ENCODE data around the gene COX11.

COX11 gene

DNA sequence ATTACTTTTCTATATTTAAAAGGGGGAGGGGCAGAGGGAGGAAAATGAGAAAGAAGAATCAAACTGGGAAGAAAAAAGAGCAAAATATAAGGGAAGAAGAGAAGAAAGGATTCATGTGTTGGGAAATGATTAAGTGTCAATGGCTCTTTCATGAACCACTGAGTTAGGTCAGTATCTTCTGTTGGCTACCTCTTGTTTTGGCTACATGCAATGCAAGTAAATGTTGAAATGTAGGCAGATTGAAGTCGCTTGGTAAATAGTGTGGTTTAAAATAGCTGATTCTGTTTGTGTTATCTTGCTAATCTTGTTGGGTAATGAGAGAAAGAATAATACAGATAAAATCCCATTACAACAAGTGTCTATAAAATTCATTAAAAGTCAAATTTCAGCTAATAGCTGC, 27.2 kb downstream of the COX11 start:
- TF ChIP-seq, protein P1, sequence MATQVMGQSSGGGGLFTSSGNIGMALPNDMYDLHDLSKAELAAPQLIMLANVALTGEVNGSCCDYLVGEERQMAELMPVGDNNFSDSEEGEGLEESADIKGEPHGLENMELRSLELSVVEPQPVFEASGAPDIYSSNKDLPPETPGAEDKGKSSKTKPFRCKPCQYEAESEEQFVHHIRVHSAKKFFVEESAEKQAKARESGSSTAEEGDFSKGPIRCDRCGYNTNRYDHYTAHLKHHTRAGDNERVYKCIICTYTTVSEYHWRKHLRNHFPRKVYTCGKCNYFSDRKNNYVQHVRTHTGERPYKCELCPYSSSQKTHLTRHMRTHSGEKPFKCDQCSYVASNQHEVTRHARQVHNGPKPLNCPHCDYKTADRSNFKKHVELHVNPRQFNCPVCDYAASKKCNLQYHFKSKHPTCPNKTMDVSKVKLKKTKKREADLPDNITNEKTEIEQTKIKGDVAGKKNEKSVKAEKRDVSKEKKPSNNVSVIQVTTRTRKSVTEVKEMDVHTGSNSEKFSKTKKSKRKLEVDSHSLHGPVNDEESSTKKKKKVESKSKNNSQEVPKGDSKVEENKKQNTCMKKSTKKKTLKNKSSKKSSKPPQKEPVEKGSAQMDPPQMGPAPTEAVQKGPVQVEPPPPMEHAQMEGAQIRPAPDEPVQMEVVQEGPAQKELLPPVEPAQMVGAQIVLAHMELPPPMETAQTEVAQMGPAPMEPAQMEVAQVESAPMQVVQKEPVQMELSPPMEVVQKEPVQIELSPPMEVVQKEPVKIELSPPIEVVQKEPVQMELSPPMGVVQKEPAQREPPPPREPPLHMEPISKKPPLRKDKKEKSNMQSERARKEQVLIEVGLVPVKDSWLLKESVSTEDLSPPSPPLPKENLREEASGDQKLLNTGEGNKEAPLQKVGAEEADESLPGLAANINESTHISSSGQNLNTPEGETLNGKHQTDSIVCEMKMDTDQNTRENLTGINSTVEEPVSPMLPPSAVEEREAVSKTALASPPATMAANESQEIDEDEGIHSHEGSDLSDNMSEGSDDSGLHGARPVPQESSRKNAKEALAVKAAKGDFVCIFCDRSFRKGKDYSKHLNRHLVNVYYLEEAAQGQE (IDR thresholded peaks at IDR 0.05; ENCODE audit: low read depth), result no peak
- TF ChIP-seq TCF12 (IDR thresholded peaks at IDR 0.05; ENCODE audit: low read depth), result no peak
- TF ChIP-seq, protein P2, sequence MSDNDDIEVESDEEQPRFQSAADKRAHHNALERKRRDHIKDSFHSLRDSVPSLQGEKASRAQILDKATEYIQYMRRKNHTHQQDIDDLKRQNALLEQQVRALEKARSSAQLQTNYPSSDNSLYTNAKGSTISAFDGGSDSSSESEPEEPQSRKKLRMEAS (IDR thresholded peaks at IDR 0.05), result no peak
- no peak for TF ChIP-seq EGR1 (IDR thresholded peaks at IDR 0.05)
- TF ChIP-seq TAF1 (IDR thresholded peaks at IDR 0.05; ENCODE audit: low read depth), result no peak
- no peak for TF ChIP-seq FOXM1 (IDR thresholded peaks at IDR 0.05; ENCODE audit: borderline replicate concordance, low read depth)
- no peak for TF ChIP-seq CEBPB (IDR thresholded peaks at IDR 0.05)
- TF ChIP-seq EP300 (IDR thresholded peaks at IDR 0.05; ENCODE audit: borderline replicate concordance), result no peak
- TF ChIP-seq CREB1 (IDR thresholded peaks at IDR 0.05; ENCODE audit: low read depth), result no peak
- TF ChIP-seq, protein P3, sequence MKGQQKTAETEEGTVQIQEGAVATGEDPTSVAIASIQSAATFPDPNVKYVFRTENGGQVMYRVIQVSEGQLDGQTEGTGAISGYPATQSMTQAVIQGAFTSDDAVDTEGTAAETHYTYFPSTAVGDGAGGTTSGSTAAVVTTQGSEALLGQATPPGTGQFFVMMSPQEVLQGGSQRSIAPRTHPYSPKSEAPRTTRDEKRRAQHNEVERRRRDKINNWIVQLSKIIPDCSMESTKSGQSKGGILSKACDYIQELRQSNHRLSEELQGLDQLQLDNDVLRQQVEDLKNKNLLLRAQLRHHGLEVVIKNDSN (IDR thresholded peaks at IDR 0.05), result no peak
- TF ChIP-seq TEAD4 (IDR thresholded peaks at IDR 0.05), result no peak

DNA sequence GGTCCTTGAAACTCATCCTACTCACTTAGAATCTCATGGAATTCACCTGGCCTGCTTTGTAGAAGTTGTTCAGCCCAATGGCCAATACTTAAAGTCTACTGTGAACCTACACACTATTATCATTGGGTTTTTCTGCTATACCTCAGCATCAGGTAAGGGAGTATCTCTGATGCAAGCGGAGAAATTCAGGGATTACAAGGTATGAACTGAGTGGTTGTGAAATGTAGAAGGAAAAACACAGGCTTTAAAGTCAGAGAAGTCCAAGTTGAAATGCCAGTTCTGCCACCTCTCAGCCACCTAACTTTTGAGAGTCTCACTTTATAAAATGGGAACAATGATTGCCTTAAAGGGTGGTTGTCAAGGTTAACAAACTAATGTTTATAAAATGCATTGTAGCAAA, 31.0 kb downstream of the COX11 start:
- TF ChIP-seq EGR1 (IDR thresholded peaks at IDR 0.05), result no peak
- no peak for TF ChIP-seq NFIC (IDR thresholded peaks at IDR 0.05)
- TF ChIP-seq, protein P3 (IDR thresholded peaks at IDR 0.05), result no peak
- no peak for TF ChIP-seq TCF12 (IDR thresholded peaks at IDR 0.05; ENCODE audit: low read depth)
- TF ChIP-seq TEAD4 (IDR thresholded peaks at IDR 0.05), result no peak
- TF ChIP-seq CEBPB (IDR thresholded peaks at IDR 0.05), result no peak
- TF ChIP-seq YY1 (IDR thresholded peaks at IDR 0.05; ENCODE audit: low read depth), result no peak
- TF ChIP-seq TAF1 (IDR thresholded peaks at IDR 0.05; ENCODE audit: low read depth), result no peak
- TF ChIP-seq FOXM1 (IDR thresholded peaks at IDR 0.05; ENCODE audit: borderline replicate concordance, low read depth), result no peak
- TF ChIP-seq, protein P1 (IDR thresholded peaks at IDR 0.05; ENCODE audit: low read depth), result no peak
- TF ChIP-seq RAD21 (IDR thresholded peaks at IDR 0.05; ENCODE audit: low read depth), result no peak
- no peak for TF ChIP-seq EP300 (IDR thresholded peaks at IDR 0.05; ENCODE audit: borderline replicate concordance)
- TF ChIP-seq ZBTB7A (IDR thresholded peaks at IDR 0.05; ENCODE audit: low read depth), result no peak
- TF ChIP-seq CREB1 (IDR thresholded peaks at IDR 0.05; ENCODE audit: low read depth), result no peak

DNA sequence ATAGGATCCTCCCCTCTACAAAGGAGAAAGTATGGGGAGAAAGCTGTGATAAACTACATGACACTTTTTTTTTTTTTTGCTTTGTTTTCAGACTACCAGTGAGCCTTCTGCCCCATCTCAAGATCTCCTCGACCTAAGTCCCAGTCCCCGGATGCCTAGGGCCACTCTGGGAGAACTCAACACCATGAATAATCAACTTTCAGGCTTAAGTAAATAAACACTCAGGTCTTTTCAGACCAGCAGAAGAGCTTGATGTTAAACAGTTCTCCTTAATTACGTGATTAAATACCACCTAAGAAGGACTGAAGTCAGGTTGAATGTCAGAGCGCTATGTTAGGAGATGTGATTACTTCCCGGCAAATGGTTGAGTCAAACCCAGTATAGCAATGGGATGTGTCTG, 31.4 kb downstream of the COX11 start:
- TF ChIP-seq EP300 (IDR thresholded peaks at IDR 0.05; ENCODE audit: borderline replicate concordance) (no peak), EGR1 (IDR thresholded peaks at IDR 0.05) (no peak), CREB1 (IDR thresholded peaks at IDR 0.05; ENCODE audit: low read depth) (no peak), TCF12 (IDR thresholded peaks at IDR 0.05; ENCODE audit: low read depth) (no peak)

DNA sequence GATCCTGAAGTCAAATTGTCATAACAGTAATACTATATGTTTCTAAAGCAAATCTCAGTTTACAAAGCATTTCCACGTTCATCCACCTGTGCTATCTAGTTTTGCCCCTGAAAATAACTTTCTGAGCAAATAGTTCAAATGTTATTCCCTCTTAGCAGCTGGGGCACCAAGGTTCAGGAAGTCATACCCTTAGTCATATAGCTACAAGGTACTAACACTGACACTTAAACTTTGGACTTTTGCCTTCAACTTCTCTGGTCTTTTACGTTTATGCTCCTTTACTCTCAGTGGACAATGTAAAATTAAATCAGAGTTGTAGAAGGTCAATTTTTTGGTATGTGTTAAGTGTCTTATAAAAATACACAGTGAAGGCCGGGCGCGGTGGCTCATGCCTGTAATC, 33.0 kb downstream of the COX11 start:
- TF ChIP-seq, protein P2 (IDR thresholded peaks at IDR 0.05), result no peak
- no peak for TF ChIP-seq TEAD4 (IDR thresholded peaks at IDR 0.05)
- no peak for TF ChIP-seq EP300 (IDR thresholded peaks at IDR 0.05; ENCODE audit: borderline replicate concordance)
- no peak for TF ChIP-seq NFIC (IDR thresholded peaks at IDR 0.05)

DNA sequence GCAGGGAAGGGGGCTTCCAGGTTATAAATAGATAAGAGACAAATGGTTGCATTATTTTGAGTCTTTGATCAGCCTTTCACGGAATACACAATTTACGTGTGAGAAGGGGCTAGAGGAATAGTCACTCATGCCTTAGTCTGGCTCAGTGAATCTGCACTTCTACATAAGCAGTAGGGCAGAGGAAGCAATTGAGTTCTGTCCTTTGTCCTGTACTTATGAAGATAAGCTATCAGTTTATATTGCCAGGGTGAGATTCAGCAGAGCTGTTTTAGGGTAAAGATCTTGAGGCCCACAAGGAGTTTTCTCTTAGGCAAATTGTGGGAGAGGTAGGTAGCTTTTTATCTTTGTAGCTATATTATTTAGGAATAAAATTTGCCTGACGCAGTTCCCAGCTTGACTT, 34.5 kb downstream of the COX11 start:
- TF ChIP-seq RAD21 (IDR thresholded peaks at IDR 0.05; ENCODE audit: low read depth) (no peak), TAF1 (IDR thresholded peaks at IDR 0.05; ENCODE audit: low read depth) (no peak), FOXM1 (IDR thresholded peaks at IDR 0.05; ENCODE audit: borderline replicate concordance, low read depth) (no peak), NFIC (IDR thresholded peaks at IDR 0.05) (no peak), CREB1 (IDR thresholded peaks at IDR 0.05; ENCODE audit: low read depth) (no peak), EP300 (IDR thresholded peaks at IDR 0.05; ENCODE audit: borderline replicate concordance) (no peak), CEBPB (IDR thresholded peaks at IDR 0.05) (no peak), TEAD4 (IDR thresholded peaks at IDR 0.05) (no peak), TCF12 (IDR thresholded peaks at IDR 0.05; ENCODE audit: low read depth) (no peak), EGR1 (IDR thresholded peaks at IDR 0.05) (no peak), YY1 (IDR thresholded peaks at IDR 0.05; ENCODE audit: low read depth) (no peak), ZBTB7A (IDR thresholded peaks at IDR 0.05; ENCODE audit: low read depth) (no peak)
- TF ChIP-seq, protein P2 (IDR thresholded peaks at IDR 0.05), result no peak
- TF ChIP-seq, protein P1 (IDR thresholded peaks at IDR 0.05; ENCODE audit: low read depth), result no peak
- TF ChIP-seq, protein P3 (IDR thresholded peaks at IDR 0.05), result no peak

Data from Ishikawa (cell line).